GM13976 (cell line): ENCODE measurements around the gene GATA5.

Experiments used
- DNase-seq: peaks from one replicate; pipeline ENCODE4 v3.0.0; 2012; ENCODE audit warnings: low spot score
- CTCF ChIP-seq: IDR thresholded peaks from 2 replicates; pipeline ENCODE4 v1.5.1; 2012; ENCODE audit warnings: borderline replicate concordance, mild to moderate bottlenecking; ENCODE audit not compliant: insufficient read depth; ENCODE audit errors: extremely low read depth, missing control alignments, control extremely low read depth
- in situ Hi-C: fragments of 300-500 bp; cut with MboI; formaldehyde crosslinking; loops from one replicate; pipeline ENCODE4 v1.12.0; 2022; ENCODE audit warnings: low sequenced_read_pairs, mixed read lengths, inconsistent platforms; ENCODE audit not compliant: unreplicated experiment

The GATA5 gene

GRCh38 chr20:62506087-62506486, 30.3 kb upstream of the GATA5 start:
- in situ Hi-C loops, result loop anchor here (10.0 kb wide), 1 partner anchor 109 kb away; no protein-coding TSS in a partner anchor
- no peak for TF ChIP-seq CTCF
- DNase-seq, result no peak

GRCh38 chr20:62505337-62506045, 29.7 kb upstream of the GATA5 start:
- TF ChIP-seq CTCF, result no peak
- no peak for DNase-seq
- in situ Hi-C loops, result loop anchor here (10.0 kb wide), 1 partner anchor 109 kb away; no protein-coding TSS in a partner anchor

GRCh38 chr20:62504323-62504722, 28.5 kb upstream of the GATA5 start:
- DNase-seq, result no peak
- no peak for TF ChIP-seq CTCF
- in situ Hi-C loops, result loop anchor here (10.0 kb wide), 1 partner anchor 110 kb away; no protein-coding TSS in a partner anchor

GRCh38 chr20:62503401-62504178, 27.8 kb upstream of the GATA5 start:
- no peak for TF ChIP-seq CTCF
- in situ Hi-C loops, result loop anchor here (10.0 kb wide), 1 partner anchor 111 kb away; no protein-coding TSS in a partner anchor
- no peak for DNase-seq

- in situ Hi-C loops, result loop anchor here (10.0 kb wide), 1 partner anchor 112 kb away; no protein-coding TSS in a partner anchor
- no peak for TF ChIP-seq CTCF
- DNase-seq, result no peak
Observed at GRCh38 chr20:62502496-62503095, 26.8 kb upstream of the GATA5 start.

GRCh38 chr20:62501801-62502495, 26.2 kb upstream of the GATA5 start:
- in situ Hi-C loops, result loop anchor here (10.0 kb wide), 1 partner anchor 113 kb away; no protein-coding TSS in a partner anchor
- peak; percentile 78 for DNase-seq
- no peak for TF ChIP-seq CTCF
